ENCODE measurements around the gene HJURP. TPM values are rescaled to one million over a fixed set of nuclear protein-coding genes. Genes with fewer than 3 reads are reported as not detected.

HJURP gene
- total RNA-seq, 4 donors from 2014 or later: 0.27 to 0.45 (median 0.38) TPM; not detected in 1

GRCh38 chr2:233865838-233866237 lies 11.5 kb upstream of the HJURP start:
- Histone ChIP-seq H3K36me3 (no peaks in the 10 kb centered on the region), H3K4me1 (no peaks in the 10 kb centered on the region), H3K27me3 (no peaks in the 10 kb centered on the region), H3K4me3 (replicated peaks in 1 of 3) (no peak overlapping the region), H3K27ac (no peak overlapping the region), H3K9me3 (no peaks in the 10 kb centered on the region)
- DNase-seq: no peak
- intact Hi-C loops (cut with DNase I): no loop called here
- TF ChIP-seq CTCF (IDR thresholded peaks at IDR 0.05) (no peak), POLR2A (IDR thresholded peaks at IDR 0.05) (no peak)
- WGBS, 2 donors: 93% methylated on average over 3 of the region's 3 CpGs

- intact Hi-C loops (cut with DNase I): no loop called here
Measured at GRCh38 chr2:233862261-233862768, 8.0 kb upstream of the HJURP start.

GRCh38 chr2:233858331-233858730 lies 4.0 kb upstream of the HJURP start:
- 90 to 95% methylated on average over 4 of the region's 4 CpGs for WGBS, 2 donors
- intact Hi-C loops (cut with DNase I): no loop called here
- DNase-seq: no peak

More at GRCh38 chr2:233862261-233862768, 8.0 kb upstream of the HJURP start:
- no peak for DNase-seq
- TF ChIP-seq POLR2A (IDR thresholded peaks at IDR 0.05): no peak
- no peak for TF ChIP-seq CTCF (IDR thresholded peaks at IDR 0.05)
- whole genome bisulfite sequencing, 2 donors: 65 to 68% methylated on average over 4 of the region's 4 CpGs
- Histone ChIP-seq H3K27me3 (no peaks in the 10 kb centered on the region), H3K36me3 (no peaks in the 10 kb centered on the region), H3K9me3 (no peaks in the 10 kb centered on the region), H3K4me1 (no peaks in the 10 kb centered on the region), H3K4me3 (replicated peaks in 1 of 3) (no peak overlapping the region), H3K27ac (no peak overlapping the region)

GRCh38 chr2:233857511-233858141 lies 3.3 kb upstream of the HJURP start:
- no peak overlapping the region for H3K4me3 ChIP-seq (replicated peaks in 1 of 3)
- 53 to 63% methylated on average over 9 of the region's 9 CpGs for WGBS, 2 donors
- no peaks in the 10 kb centered on the region for H3K9me3 ChIP-seq
- H3K36me3 ChIP-seq: no peaks in the 10 kb centered on the region
- TF ChIP-seq POLR2A (IDR thresholded peaks at IDR 0.05): no peak
- peak in 3 of 6 experiments; percentile 20 to 36 (median 24) for TF ChIP-seq CTCF (IDR thresholded peaks at IDR 0.05)
- no peak for DNase-seq
- no peak overlapping the region for H3K27ac ChIP-seq
- intact Hi-C loops (cut with DNase I): no loop called here
- H3K27me3 ChIP-seq: no peaks in the 10 kb centered on the region
- peaks cover 7% of the 10 kb centered on the region in 2 donors for H3K4me1 ChIP-seq

More at GRCh38 chr2:233858331-233858730, 4.0 kb upstream of the HJURP start:
- Histone ChIP-seq H3K4me3 (replicated peaks in 1 of 3) (no peak overlapping the region), H3K36me3 (no peaks in the 10 kb centered on the region), H3K9me3 (no peaks in the 10 kb centered on the region), H3K27ac (no peak overlapping the region), H3K4me1 (peaks cover 7% of the 10 kb centered on the region in 2 donors), H3K27me3 (no peaks in the 10 kb centered on the region)
- TF ChIP-seq CTCF (IDR thresholded peaks at IDR 0.05): no peak
- no peak for TF ChIP-seq POLR2A (IDR thresholded peaks at IDR 0.05)

GRCh38 chr2:233856184-233856583 lies 1.8 kb upstream of the HJURP start:
- WGBS, 2 donors: 56 to 58% methylated on average over 5 of the region's 5 CpGs
- H3K9me3 ChIP-seq: no peaks in the 10 kb centered on the region
- peak; percentile 14 to 40 for DNase-seq
- intact Hi-C loops (cut with DNase I): no loop called here
- H3K27ac ChIP-seq: no peak overlapping the region
- no peaks in the 10 kb centered on the region for H3K36me3 ChIP-seq
- no peaks in the 10 kb centered on the region for H3K27me3 ChIP-seq
- TF ChIP-seq CTCF (IDR thresholded peaks at IDR 0.05) (no peak), POLR2A (IDR thresholded peaks at IDR 0.05) (no peak)
- H3K4me1 ChIP-seq: peaks cover 7% of the 10 kb centered on the region in 2 donors
- H3K4me3 ChIP-seq (replicated peaks in 1 of 3): no peak overlapping the region
